Tibial artery (tissue), 4 donors: ENCODE results near the gene NHERF2.
"Not testable (repeated sequence)": the region's sequence is repeated elsewhere in the genome, so short reads cannot be mapped to it uniquely, and the experiment has no call there.

Source experiments
- DNase-seq, 2 donors: peaks; one replicate each; pipeline ENCODE4 v3.0.0-alpha.2; 2019
- H3K27ac ChIP-seq, 2 donors: fragments of 200-600 bp; sonication (generic) in 1 of 2; 1 replicate in 1 of 2; 2 replicates in 1 of 2; pipeline ENCODE4 v1.5.1; 2018 to 2019; ENCODE audit warnings: mild to moderate bottlenecking in 1 of 2
- H3K27me3 ChIP-seq, 2 donors: fragments of 200-600 bp; sonication (generic) in 1 of 2; one replicate each; pipeline versions ENCODE4 v1.5.1 to v1.6.0; 2016 to 2019
- H3K36me3 ChIP-seq, 3 donors: fragments of 200-600 bp; sonication (generic) in 2 of 3; one replicate each; pipeline ENCODE4 v1.5.1; 2016 to 2019; ENCODE audit warnings: mild to moderate bottlenecking in 2 of 3
- H3K4me1 ChIP-seq, 4 donors: fragments of 200-600 bp; sonication (generic) in 2 of 4; 1 replicate in 3 of 4; 2 replicates in 1 of 4; pipeline ENCODE4 v1.5.1; 2016 to 2019
- H3K4me3 ChIP-seq, 2 donors: fragments of 200-600 bp; sonication (generic) in 1 of 2; 1 replicate in 1 of 2; 2 replicates in 1 of 2; pipeline ENCODE4 v1.5.1; 2018 to 2019; ENCODE audit warnings: mild to moderate bottlenecking in 2 of 2
- H3K9me3 ChIP-seq, 3 donors: fragments of 200-600 bp; sonication (generic) in 1 of 3; one replicate each; pipeline ENCODE4 v1.5.1; 2016 to 2019
- intact Hi-C: fragments of 100-400 bp; cut with DNase I; formaldehyde crosslinking; loops from one replicate; pipeline ENCODE4 v1.15.0; 2023; ENCODE audit warnings: low total_unique reads
- TF ChIP-seq, protein P1 (sequence below), 2 experiments: fragments of 200-600 bp in 1 of 2; fragments of 450-650 bp in 1 of 2; IDR thresholded peaks; one replicate each; pipeline ENCODE4 v1.5.1; 2017 to 2019; ENCODE audit warnings: antibody characterized with exemption in 2 of 2, mild to moderate bottlenecking in 1 of 2, moderate library complexity in 1 of 2

NHERF2 gene

DNA sequence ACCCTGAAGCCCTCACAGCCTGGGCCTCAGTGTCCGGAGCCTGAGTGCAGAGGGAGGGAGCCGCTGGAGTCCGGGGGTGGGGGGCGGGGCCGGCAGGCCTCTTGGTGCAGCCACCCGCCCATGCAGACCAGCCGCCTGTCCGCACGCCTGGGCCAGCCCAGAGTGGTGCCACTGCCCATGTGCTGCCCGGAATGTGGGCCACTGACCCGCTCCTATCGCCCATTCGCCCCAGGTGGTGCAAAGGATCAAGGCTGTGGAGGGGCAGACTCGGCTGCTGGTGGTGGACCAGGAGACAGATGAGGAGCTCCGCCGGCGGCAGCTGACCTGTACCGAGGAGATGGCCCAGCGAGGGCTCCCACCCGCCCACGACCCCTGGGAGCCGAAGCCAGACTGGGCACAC, 2.6 kb downstream of the NHERF2 start:
- intact Hi-C loops: no loop called here

DNA sequence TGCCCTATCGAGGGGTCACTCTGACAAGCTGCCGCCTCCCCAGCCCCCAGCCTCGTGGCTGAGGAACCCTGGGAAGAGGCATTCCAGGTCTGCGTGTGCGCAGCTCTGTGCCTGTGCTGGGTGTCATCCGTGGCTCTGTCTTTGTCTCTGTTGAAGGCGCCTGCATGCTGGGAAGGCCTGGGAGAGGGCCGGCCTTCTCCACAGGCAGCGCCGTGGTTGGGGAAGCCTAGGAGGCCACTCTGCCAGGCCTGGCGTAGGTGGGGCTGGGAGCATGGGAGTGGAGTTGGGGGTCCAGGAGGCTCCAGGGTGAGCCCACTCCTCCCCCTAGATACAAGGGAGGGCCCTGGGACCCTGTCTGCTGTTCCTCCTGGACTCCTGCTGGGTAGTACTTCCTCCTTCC, 3.3 kb downstream of the NHERF2 start:
- TF ChIP-seq, protein P1, sequence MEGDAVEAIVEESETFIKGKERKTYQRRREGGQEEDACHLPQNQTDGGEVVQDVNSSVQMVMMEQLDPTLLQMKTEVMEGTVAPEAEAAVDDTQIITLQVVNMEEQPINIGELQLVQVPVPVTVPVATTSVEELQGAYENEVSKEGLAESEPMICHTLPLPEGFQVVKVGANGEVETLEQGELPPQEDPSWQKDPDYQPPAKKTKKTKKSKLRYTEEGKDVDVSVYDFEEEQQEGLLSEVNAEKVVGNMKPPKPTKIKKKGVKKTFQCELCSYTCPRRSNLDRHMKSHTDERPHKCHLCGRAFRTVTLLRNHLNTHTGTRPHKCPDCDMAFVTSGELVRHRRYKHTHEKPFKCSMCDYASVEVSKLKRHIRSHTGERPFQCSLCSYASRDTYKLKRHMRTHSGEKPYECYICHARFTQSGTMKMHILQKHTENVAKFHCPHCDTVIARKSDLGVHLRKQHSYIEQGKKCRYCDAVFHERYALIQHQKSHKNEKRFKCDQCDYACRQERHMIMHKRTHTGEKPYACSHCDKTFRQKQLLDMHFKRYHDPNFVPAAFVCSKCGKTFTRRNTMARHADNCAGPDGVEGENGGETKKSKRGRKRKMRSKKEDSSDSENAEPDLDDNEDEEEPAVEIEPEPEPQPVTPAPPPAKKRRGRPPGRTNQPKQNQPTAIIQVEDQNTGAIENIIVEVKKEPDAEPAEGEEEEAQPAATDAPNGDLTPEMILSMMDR (IDR thresholded peaks at IDR 0.05): no peak
- DNase-seq: no peak
- H3K9me3 ChIP-seq: no peaks in the 10 kb centered on the region
- H3K4me1 ChIP-seq: peaks cover 3 to 91% (median 64%) of the 10 kb centered on the region in 4 donors
- H3K27me3 ChIP-seq: no peaks in the 10 kb centered on the region
- H3K27ac ChIP-seq: peak overlapping the region; percentile 26 to 98
- intact Hi-C loops: no loop called here
- H3K4me3 ChIP-seq: no peak overlapping the region
- H3K36me3 ChIP-seq: peaks cover 0 to 13% (median 0%) of the 10 kb centered on the region in 3 donors

More for the DNA sequence above, 2.6 kb downstream of the NHERF2 start:
- no peaks in the 10 kb centered on the region for H3K27me3 ChIP-seq
- H3K4me3 ChIP-seq: peak overlapping the region in 1 of 2 donors; percentile 62
- peak overlapping the region in 1 of 2 donors; percentile 98 for H3K27ac ChIP-seq
- H3K36me3 ChIP-seq: peaks cover 0 to 13% (median 0%) of the 10 kb centered on the region in 3 donors
- peaks cover 0 to 85% (median 59%) of the 10 kb centered on the region in 4 donors for H3K4me1 ChIP-seq
- no peak for DNase-seq
- H3K9me3 ChIP-seq: no peaks in the 10 kb centered on the region
- TF ChIP-seq, protein P1 (IDR thresholded peaks at IDR 0.05): no peak

DNA sequence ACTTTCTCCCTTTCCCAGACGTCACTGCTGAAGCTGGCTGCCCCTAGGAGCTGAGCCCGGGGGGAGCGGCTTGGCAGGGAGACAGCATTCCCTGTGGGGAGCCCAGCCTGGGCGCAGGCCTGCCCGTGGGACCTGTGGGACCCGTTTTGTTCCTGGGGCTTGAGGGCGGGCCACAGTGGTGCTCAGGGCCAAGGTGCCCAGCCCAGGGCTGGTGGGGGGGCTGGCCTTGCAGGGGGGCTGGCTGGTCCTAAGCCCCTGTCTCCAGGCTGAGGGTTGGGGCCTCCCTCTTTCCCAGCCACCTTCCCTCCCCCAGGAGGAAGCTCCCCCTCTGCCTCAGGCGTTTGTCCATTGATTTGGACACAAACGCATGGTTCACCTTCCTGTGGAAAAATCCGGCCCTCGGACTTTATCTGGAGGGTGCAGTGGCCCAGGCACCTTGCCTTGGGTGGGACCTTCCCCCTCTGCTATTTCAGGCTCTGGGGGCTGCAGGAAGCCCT, 4.4 kb downstream of the NHERF2 start:
- Histone ChIP-seq H3K27me3 (no peaks in the 10 kb centered on the region), H3K27ac (peak overlapping the region; percentile 45 to 98), H3K4me1 (peaks cover 6 to 91% (median 70%) of the 10 kb centered on the region in 4 donors), H3K4me3 (no peak overlapping the region), H3K36me3 (peaks cover 0 to 14% (median 0%) of the 10 kb centered on the region in 3 donors), H3K9me3 (no peaks in the 10 kb centered on the region)
- intact Hi-C loops: no loop called here
- TF ChIP-seq, protein P1 (IDR thresholded peaks at IDR 0.05): no peak
- no peak for DNase-seq

DNA sequence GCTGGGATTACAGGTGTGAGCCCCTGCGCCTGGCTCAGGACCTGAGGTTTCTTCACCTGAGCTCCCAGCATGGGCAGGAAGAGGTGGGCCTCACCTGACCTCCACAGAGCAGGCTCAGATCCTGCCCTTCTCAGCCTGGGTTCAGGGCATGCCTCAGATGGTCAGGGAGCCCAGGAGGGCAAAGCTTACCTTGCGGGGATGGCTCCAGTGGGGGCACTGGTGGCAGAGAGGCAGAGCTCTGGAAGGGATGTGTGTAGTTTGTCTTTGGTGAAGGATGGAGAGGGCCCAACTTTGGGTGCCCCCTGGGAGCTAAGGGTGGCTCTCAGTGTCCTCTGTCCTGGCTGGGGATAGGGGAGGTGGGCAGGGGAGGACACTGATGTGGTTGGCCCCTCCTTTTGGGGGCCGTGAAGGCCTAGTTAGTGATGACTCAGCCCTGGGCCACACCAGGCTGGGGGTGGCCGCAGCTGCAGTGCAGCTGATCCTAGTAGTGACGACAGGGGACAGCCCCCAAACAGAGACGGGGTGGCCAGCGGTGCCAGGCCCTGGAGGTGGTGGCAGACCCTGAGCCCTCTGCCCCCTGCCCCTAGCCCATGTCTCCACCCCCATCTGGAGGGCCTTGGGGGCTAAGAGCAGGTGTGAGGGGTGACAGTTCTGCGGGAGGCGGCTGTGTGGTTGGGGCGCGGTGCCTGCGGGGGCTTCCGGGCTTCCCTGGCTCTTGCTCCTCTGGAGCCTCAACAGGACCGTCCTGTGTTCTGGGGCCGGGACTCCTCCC, 5.8 kb downstream of the NHERF2 start:
- Histone ChIP-seq H3K4me1 (peaks cover 6 to 94% (median 75%) of the 10 kb centered on the region in 4 donors), H3K4me3 (peak overlapping the region; percentile 42 to 47), H3K27me3 (no peaks in the 10 kb centered on the region), H3K27ac (peak overlapping the region; percentile 96 to 98), H3K36me3 (peaks cover 0 to 25% (median 3%) of the 10 kb centered on the region in 3 donors), H3K9me3 (no peaks in the 10 kb centered on the region)
- TF ChIP-seq, protein P1 (IDR thresholded peaks at IDR 0.05): no peak
- intact Hi-C loops: no loop called here
- no peak for DNase-seq

DNA sequence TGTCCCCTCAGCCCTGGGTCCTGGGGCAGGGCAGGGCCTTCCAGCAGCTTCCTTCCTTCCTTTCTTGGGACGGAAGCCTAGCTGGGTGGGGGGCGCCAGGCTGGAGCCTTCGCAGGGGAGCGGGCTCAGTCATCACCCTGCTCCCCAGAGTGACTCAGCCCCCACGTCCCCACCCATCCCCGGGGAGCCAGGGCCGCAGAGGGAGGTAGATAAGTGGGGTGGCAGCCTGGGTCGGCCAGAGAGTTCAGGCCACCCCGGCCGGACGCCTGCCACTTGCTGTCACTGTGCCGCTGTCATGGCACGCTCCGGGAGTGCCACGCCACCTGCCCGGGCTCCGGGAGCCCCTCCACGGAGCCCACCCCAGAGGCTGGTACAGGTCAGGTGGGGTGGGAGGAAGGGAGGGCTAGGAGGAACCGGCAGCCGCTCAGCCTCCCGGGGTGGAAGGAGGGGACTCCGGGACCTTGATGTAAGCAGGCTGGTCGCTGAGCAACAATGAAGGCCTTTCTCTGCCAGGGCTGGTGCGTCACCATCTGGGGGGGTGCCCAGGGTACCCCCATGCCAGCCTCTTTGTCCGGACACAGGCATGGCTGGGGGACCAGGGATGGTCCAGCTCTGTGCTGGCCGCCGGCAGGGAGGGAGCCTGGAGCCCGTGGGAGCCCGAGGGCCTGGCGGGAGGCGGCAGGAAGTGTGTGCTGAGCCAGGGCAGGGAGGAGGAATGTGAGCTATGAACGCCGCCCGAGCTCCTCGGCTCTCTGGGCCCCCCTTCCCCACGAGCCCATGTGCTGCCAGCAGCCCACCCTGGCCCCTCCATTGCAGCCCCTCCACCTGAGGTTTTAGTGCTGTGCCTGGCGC, 6.6 kb downstream of the NHERF2 start:
- intact Hi-C loops: no loop called here
- DNase-seq: peak; percentile 68 to 91
- Histone ChIP-seq H3K27ac (peak overlapping the region; percentile 96 to 98), H3K27me3 (no peaks in the 10 kb centered on the region), H3K9me3 (no peaks in the 10 kb centered on the region), H3K4me1 (peaks cover 6 to 94% (median 74%) of the 10 kb centered on the region in 4 donors), H3K36me3 (peaks cover 0 to 29% (median 10%) of the 10 kb centered on the region in 3 donors), H3K4me3 (peak overlapping the region; percentile 42 to 47)
- TF ChIP-seq, protein P1 (IDR thresholded peaks at IDR 0.05): no peak

DNA sequence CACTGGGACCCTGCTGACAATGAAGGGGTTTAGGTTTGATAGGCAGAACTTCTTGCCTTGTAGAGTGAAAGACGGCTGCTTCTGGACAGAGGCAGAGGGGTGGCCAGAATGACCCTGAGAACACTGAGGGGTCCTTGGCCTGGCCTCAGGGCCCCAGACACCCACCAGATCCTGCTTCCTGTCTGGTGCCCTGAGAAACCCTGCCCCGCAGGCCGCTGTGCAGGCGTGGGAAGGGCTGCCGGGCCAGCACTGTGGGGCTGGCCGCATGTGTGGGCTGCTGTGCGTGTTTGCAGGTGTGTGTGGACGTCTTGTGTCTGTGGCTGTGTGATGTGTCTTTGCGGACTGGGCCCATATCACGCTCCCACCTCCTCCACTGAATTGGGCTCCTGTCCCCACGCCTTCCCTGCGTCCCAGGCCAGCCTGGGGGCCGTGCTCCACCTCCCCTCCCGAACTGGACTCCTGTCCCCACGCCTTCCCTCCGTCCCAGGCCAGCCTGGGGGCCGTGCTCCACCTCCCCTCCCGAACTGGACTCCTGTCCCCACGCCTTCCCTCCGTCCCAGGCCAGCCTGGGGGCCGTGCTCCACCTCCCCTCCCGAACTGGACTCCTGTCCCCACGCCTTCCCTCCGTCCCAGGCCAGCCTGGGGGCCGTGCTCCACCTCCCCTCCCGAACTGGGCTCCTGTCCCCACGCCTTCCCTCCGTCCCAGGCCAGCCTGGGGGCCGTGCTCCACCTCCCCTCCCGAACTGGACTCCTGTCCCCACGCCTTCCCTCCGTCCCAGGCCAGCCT, 7.4 kb downstream of the NHERF2 start:
- H3K4me3 ChIP-seq: peak overlapping the region; percentile 42 to 59
- not testable (repeated sequence) for DNase-seq
- peaks cover 6 to 94% (median 72%) of the 10 kb centered on the region in 4 donors for H3K4me1 ChIP-seq

More for the DNA sequence above, 7.4 kb downstream of the NHERF2 start:
- H3K27me3 ChIP-seq, H3K9me3 ChIP-seq, intact Hi-C loops: not testable (repeated sequence)
- peak overlapping the region; percentile 96 to 98 for H3K27ac ChIP-seq
- peaks cover 0 to 29% (median 15%) of the 10 kb centered on the region in 3 donors for H3K36me3 ChIP-seq
